ENCODE data around the gene THNSL1. TPM values are rescaled to one million over a fixed set of nuclear protein-coding genes. Genes with fewer than 3 reads are reported as not detected.

THNSL1 gene
- total and polyA plus RNA-seq, 2 of the 13 experiments (the other 11 are each of a cell fraction or from before 2014, with no cell fraction given) = 1.3 to 3.8 TPM

DNA sequence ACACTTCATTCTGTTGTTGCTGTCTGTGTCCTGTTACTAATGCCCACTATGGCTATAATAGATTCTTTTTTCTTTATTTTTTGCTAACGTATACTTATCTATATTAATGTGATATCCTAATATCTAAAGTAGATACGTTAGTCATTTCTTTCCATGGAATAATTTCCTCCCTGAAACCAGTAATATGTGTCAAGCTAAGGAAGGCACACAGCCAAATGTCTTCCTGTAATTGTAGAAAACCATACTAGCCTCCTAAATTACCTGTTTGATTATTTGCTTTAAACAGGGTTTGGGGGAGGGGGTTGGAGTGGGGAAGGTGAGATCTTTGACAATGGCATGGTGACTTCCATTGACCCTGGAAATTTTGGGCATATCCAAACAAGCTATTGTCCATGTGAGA, 56.4 kb downstream of the THNSL1 start (continued):
- TF ChIP-seq, protein P1, sequence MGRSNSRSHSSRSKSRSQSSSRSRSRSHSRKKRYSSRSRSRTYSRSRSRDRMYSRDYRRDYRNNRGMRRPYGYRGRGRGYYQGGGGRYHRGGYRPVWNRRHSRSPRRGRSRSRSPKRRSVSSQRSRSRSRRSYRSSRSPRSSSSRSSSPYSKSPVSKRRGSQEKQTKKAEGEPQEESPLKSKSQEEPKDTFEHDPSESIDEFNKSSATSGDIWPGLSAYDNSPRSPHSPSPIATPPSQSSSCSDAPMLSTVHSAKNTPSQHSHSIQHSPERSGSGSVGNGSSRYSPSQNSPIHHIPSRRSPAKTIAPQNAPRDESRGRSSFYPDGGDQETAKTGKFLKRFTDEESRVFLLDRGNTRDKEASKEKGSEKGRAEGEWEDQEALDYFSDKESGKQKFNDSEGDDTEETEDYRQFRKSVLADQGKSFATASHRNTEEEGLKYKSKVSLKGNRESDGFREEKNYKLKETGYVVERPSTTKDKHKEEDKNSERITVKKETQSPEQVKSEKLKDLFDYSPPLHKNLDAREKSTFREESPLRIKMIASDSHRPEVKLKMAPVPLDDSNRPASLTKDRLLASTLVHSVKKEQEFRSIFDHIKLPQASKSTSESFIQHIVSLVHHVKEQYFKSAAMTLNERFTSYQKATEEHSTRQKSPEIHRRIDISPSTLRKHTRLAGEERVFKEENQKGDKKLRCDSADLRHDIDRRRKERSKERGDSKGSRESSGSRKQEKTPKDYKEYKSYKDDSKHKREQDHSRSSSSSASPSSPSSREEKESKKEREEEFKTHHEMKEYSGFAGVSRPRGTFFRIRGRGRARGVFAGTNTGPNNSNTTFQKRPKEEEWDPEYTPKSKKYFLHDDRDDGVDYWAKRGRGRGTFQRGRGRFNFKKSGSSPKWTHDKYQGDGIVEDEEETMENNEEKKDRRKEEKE (IDR thresholded peaks at IDR 0.05) = no peak
- TF ChIP-seq, protein P2, sequence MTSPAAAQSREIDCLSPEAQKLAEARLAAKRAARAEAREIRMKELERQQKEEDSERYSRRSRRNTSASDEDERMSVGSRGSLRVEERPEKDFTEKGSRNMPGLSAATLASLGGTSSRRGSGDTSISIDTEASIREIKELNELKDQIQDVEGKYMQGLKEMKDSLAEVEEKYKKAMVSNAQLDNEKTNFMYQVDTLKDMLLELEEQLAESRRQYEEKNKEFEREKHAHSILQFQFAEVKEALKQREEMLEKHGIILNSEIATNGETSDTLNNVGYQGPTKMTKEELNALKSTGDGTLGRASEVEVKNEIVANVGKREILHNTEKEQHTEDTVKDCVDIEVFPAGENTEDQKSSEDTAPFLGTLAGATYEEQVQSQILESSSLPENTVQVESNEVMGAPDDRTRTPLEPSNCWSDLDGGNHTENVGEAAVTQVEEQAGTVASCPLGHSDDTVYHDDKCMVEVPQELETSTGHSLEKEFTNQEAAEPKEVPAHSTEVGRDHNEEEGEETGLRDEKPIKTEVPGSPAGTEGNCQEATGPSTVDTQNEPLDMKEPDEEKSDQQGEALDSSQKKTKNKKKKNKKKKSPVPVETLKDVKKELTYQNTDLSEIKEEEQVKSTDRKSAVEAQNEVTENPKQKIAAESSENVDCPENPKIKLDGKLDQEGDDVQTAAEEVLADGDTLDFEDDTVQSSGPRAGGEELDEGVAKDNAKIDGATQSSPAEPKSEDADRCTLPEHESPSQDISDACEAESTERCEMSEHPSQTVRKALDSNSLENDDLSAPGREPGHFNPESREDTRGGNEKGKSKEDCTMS (CRISPR knock-in tag; conservative IDR thresholded peaks at IDR 0.05) = no peak
- TF ChIP-seq ZSCAN25 (CRISPR knock-in tag; IDR thresholded peaks at IDR 0.05) = no peak
- no peak for TF ChIP-seq ZFP41 (CRISPR knock-in tag; IDR thresholded peaks at IDR 0.05; ENCODE audit: borderline replicate concordance)
- TF ChIP-seq ZNF350 (CRISPR knock-in tag; IDR thresholded peaks at IDR 0.05; ENCODE audit: borderline replicate concordance, low read depth) = no peak
- no peak for TF ChIP-seq PPARG (CRISPR knock-in tag; conservative IDR thresholded peaks at IDR 0.05)
- TF ChIP-seq PHF5A (CRISPR knock-in tag; IDR thresholded peaks at IDR 0.05; ENCODE audit: low read depth, unreplicated experiment) = no peak
- no peak for TF ChIP-seq ZNF577 (CRISPR knock-in tag; IDR thresholded peaks at IDR 0.05; ENCODE audit: borderline replicate concordance, low read depth)
- no peak for TF ChIP-seq PHB2 (IDR thresholded peaks at IDR 0.05; ENCODE audit: partially characterized antibody)
- no peak for TF ChIP-seq REL (CRISPR knock-in tag; conservative IDR thresholded peaks at IDR 0.05)
